CD4-positive, alpha-beta T cell (primary cell): Measurements from ENCODE around the gene ATN1. TPM values are rescaled to one million over a fixed set of nuclear protein-coding genes. Genes with fewer than 3 reads are reported as not detected.

Experiments
- ATAC-seq: fragments of 200-7000 bp; cut with Tn5 transposase; one replicate; pipeline ENCODE4 v1.10.0; 2022; ENCODE audit warnings: mild to moderate bottlenecking; ENCODE audit not compliant: poor library complexity
- CTCF ChIA-PET: fragments of 350-600 bp; sonication (Branson Sonifier 250); formaldehyde crosslinking; loops from one replicate; lab custom pipeline; 2021; ENCODE audit warnings: antibody characterized with exemption, inconsistent platforms; lab: Charles Lee
- POLR2A ChIA-PET: fragments of 350-600 bp; sonication (Branson Sonifier 250); formaldehyde crosslinking; loops from one replicate; lab custom pipeline; 2021; ENCODE audit warnings: antibody characterized with exemption, inconsistent platforms; lab: Charles Lee
- DNase-seq, 14 experiments: peaks; one replicate each; pipeline ENCODE4 v3.0.0-alpha.2; 2013 to 2020; ENCODE audit warnings: mixed read lengths in 2 of 14
- H3K27ac ChIP-seq, 2 donors: one replicate each; pipeline versions ENCODE4 v1.5.1 to v1.7.0; 2013; ENCODE audit warnings: low read length in 2 of 2, low read depth in 1 of 2, mild to moderate bottlenecking in 1 of 2
- H3K27me3 ChIP-seq, 2 experiments: 1 replicate in 1 of 2; 2 replicates in 1 of 2; pipeline versions ENCODE4 v1.6.1 to v1.7.0; 2013; ENCODE audit warnings: low read length in 2 of 2, control low read depth in 1 of 2, mild to moderate bottlenecking in 1 of 2, moderate library complexity in 1 of 2; ENCODE audit not compliant: insufficient read depth in 2 of 2, control insufficient read depth in 1 of 2
- H3K36me3 ChIP-seq: one replicate; pipeline ENCODE4 v1.6.1; 2013; ENCODE audit warnings: low read length, control low read depth; ENCODE audit not compliant: insufficient read depth
- H3K4me1 ChIP-seq: one replicate; pipeline ENCODE4 v1.6.1; 2013; ENCODE audit warnings: low read length, control low read depth; ENCODE audit not compliant: insufficient read depth
- H3K4me3 ChIP-seq: one replicate; pipeline ENCODE4 v1.5.1; 2013; ENCODE audit warnings: mild to moderate bottlenecking, low read length, moderate library complexity
- H3K9me3 ChIP-seq, 2 experiments: 1 replicate in 1 of 2; 2 replicates in 1 of 2; pipeline versions ENCODE4 v1.6.1 to v1.7.0; 2013; ENCODE audit warnings: low read length in 2 of 2, mild to moderate bottlenecking in 2 of 2, control low read depth in 1 of 2, moderate library complexity in 1 of 2; ENCODE audit not compliant: control insufficient read depth in 1 of 2, insufficient read depth in 1 of 2
- H3K27ac Mint-ChIP-seq: one replicate; pipeline ENCODE4 v1.8.0; 2020; ENCODE audit warnings: mixed read lengths
- H3K27me3 Mint-ChIP-seq: one replicate; pipeline ENCODE4 v1.8.0; 2021; ENCODE audit warnings: mixed read lengths
- H3K36me3 Mint-ChIP-seq: one replicate; pipeline ENCODE4 v1.8.0; 2021; ENCODE audit warnings: low read depth, mixed read lengths
- H3K4me1 Mint-ChIP-seq: one replicate; pipeline ENCODE4 v1.8.0; 2021; ENCODE audit warnings: low read depth, mixed read lengths
- H3K4me3 Mint-ChIP-seq: one replicate; pipeline ENCODE4 v1.8.0; 2020; ENCODE audit warnings: mild to moderate bottlenecking, mixed read lengths
- H3K9me3 Mint-ChIP-seq: one replicate; pipeline ENCODE4 v1.8.0; 2020; ENCODE audit warnings: mixed read lengths
- intact Hi-C, 2 experiments: fragments of 100-400 bp; cut with DNase I in 1 of 2; cut with micrococcal nuclease in 1 of 2; formaldehyde crosslinking; loops; one replicate each; pipeline versions ENCODE4 v1.15.1 to v1.9.0; 2023 to 2025; cut with DNase I, micrococcal nuclease
- total RNA-seq, 174 experiments: library from RNA in 2 of 174; stranded (reverse) in 2 of 174; gene quantifications; one replicate each; pipeline ENCODE4 v1.2.3 and lab custom pipeline; 2021 to 2026
- TF ChIP-seq, protein P1 (sequence below): fragments of 200-600 bp; IDR thresholded peaks from one replicate; pipeline ENCODE4 v1.8.0; 2022; ENCODE audit warnings: antibody characterized with exemption, mild to moderate bottlenecking

ATN1 gene
- total RNA-seq, 2 experiments from 2014 or later: 28.7 to 29.6 TPM

DNA sequence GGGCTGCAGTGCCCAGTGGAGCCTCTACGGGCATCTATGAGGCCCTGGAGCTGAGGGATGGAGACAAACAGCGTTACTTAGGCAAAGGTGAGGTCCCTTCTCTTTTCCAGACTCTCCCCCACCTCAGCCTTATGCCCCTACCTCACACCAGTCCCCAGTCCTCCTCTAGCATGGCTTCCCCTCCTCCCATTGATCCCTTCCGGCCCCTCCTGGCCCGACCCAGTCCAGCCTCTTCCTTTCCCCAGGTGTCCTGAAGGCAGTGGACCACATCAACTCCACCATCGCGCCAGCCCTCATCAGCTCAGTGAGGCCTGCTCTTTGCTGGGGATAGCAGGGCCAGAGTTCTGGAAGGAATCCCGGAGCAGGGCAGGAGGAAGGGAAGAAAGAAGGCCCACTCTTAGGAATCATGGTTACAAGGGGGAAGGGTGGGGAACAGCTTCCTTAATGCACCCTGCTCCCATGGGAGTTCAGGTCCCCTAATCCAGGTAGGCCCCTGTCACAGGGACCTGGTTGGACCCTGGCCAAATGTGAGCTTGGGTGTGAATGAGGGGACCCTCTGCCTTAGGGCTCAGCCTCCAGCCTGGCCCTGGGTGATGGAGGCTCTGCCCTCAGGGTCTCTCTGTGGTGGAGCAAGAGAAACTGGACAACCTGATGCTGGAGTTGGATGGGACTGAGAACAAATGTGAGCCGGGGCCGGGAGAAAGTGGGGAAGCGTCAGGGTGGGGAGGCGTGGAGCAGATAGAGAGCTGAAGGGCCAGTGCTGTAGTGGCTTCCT, 11.1 kb upstream of the ATN1 start:
- Mint-ChIP-seq H3K27me3 (no peaks in the 10 kb centered on the region), H3K27ac (peak overlapping the region; percentile 82), H3K4me1 (peaks cover 31% of the 10 kb centered on the region), H3K36me3 (peaks cover 43% of the 10 kb centered on the region), H3K9me3 (no peaks in the 10 kb centered on the region), H3K4me3 (peak overlapping the region; percentile 82)
- peak overlapping the region in 1 of 2 donors; percentile 23 for H3K27ac ChIP-seq
- H3K9me3 ChIP-seq: no peaks in the 10 kb centered on the region
- DNase-seq: no peak
- peaks cover 38% of the 10 kb centered on the region for H3K36me3 ChIP-seq
- peaks cover 32% of the 10 kb centered on the region for H3K4me1 ChIP-seq
- ChIA-PET CTCF (interaction anchor here (0.8 to 1.5 kb wide), 2 partner anchors 21 to 25 kb away, joined by 3 to 6 read pairs; no protein-coding TSS in a partner anchor), POLR2A (interaction anchor here (0.7 to 5.4 kb wide), 3 partner anchors 25 to 43 kb away, joined by 3 to 35 read pairs (median 35); partner anchors contain the start of genes C12orf57, RNU7-1 and SPSB2)
- TF ChIP-seq, protein P1, sequence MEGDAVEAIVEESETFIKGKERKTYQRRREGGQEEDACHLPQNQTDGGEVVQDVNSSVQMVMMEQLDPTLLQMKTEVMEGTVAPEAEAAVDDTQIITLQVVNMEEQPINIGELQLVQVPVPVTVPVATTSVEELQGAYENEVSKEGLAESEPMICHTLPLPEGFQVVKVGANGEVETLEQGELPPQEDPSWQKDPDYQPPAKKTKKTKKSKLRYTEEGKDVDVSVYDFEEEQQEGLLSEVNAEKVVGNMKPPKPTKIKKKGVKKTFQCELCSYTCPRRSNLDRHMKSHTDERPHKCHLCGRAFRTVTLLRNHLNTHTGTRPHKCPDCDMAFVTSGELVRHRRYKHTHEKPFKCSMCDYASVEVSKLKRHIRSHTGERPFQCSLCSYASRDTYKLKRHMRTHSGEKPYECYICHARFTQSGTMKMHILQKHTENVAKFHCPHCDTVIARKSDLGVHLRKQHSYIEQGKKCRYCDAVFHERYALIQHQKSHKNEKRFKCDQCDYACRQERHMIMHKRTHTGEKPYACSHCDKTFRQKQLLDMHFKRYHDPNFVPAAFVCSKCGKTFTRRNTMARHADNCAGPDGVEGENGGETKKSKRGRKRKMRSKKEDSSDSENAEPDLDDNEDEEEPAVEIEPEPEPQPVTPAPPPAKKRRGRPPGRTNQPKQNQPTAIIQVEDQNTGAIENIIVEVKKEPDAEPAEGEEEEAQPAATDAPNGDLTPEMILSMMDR: no peak
- H3K4me3 ChIP-seq: no peak overlapping the region
- intact Hi-C loops: no loop called here
- H3K27me3 ChIP-seq: no peaks in the 10 kb centered on the region
- no peak for ATAC-seq

- ChIA-PET POLR2A (interaction anchor here (0.7 kb wide), 1 partner anchor 26 kb away, joined by 3 read pairs; no protein-coding TSS in a partner anchor), CTCF (no interaction called here)
- H3K4me1 Mint-ChIP-seq: peaks cover 30% of the 10 kb centered on the region
- intact Hi-C loops: no loop called here
- DNase-seq (no peak), ATAC-seq (no peak)
- H3K27ac Mint-ChIP-seq: peak overlapping the region; percentile 82
- Histone ChIP-seq H3K4me1 (peaks cover 32% of the 10 kb centered on the region), H3K27me3 (no peaks in the 10 kb centered on the region), H3K4me3 (no peak overlapping the region), H3K36me3 (peaks cover 48% of the 10 kb centered on the region), H3K9me3 (no peaks in the 10 kb centered on the region), H3K27ac (no peak overlapping the region)
- no peaks in the 10 kb centered on the region for H3K27me3 Mint-ChIP-seq
- TF ChIP-seq, protein P1: no peak
- no peaks in the 10 kb centered on the region for H3K9me3 Mint-ChIP-seq
- H3K4me3 Mint-ChIP-seq: no peak overlapping the region
- peaks cover 49% of the 10 kb centered on the region for H3K36me3 Mint-ChIP-seq
Measured at GRCh38 chr12:6917491-6918231, 10.1 kb upstream of the ATN1 start.

- TF ChIP-seq, protein P1: no peak
- intact Hi-C loops: no loop called here
- ATAC-seq (no peak), DNase-seq (no peak)
- Histone ChIP-seq H3K4me1 (peaks cover 26% of the 10 kb centered on the region), H3K4me3 (no peak overlapping the region), H3K9me3 (no peaks in the 10 kb centered on the region), H3K27me3 (no peaks in the 10 kb centered on the region), H3K36me3 (peaks cover 63% of the 10 kb centered on the region), H3K27ac (no peak overlapping the region)
- Mint-ChIP-seq H3K36me3 (peaks cover 50% of the 10 kb centered on the region), H3K27ac (no peak overlapping the region), H3K9me3 (no peaks in the 10 kb centered on the region), H3K4me3 (no peak overlapping the region), H3K27me3 (no peaks in the 10 kb centered on the region), H3K4me1 (peaks cover 19% of the 10 kb centered on the region)
- ChIA-PET POLR2A (no interaction called here), CTCF (interaction anchor here (0.6 to 1.6 kb wide), 4 partner anchors 18 to 47 kb away, joined by 3 to 5 read pairs (median 4); no protein-coding TSS in a partner anchor)
Measured at GRCh38 chr12:6919588-6919987, 8.2 kb upstream of the ATN1 start.
